NT2/D1 (cell line): ENCODE measurements around the gene ZNF710.

ENCODE experiments used
- DNase-seq: peaks from one replicate; pipeline ENCODE4 v3.0.0-alpha.2; 2011; ENCODE audit warnings: low read depth, low spot score
- H3K27me3 ChIP-seq: 2 replicates; pipeline ENCODE4 v1.6.0; 2011; ENCODE audit warnings: mild to moderate bottlenecking; ENCODE audit not compliant: insufficient read length, insufficient read depth
- H3K36me3 ChIP-seq: 2 replicates; pipeline ENCODE4 v1.6.1; 2011; ENCODE audit warnings: mild to moderate bottlenecking, low read length, mixed read lengths; ENCODE audit not compliant: insufficient read depth, insufficient read length
- H3K4me1 ChIP-seq: 2 replicates; pipeline ENCODE4 v1.5.1; 2011; ENCODE audit not compliant: insufficient read depth, insufficient read length
- H3K4me3 ChIP-seq: 2 replicates; pipeline ENCODE4 v1.5.1; 2011; ENCODE audit warnings: low read depth; ENCODE audit not compliant: insufficient read length
- H3K9ac ChIP-seq: 2 replicates; pipeline ENCODE4 v1.6.0; 2011; ENCODE audit warnings: low read depth; ENCODE audit not compliant: insufficient read length
- H3K9me3 ChIP-seq: 2 replicates; pipeline ENCODE4 v1.5.1; 2011; ENCODE audit warnings: mild to moderate bottlenecking, low read length; ENCODE audit not compliant: insufficient read depth
- SUZ12 ChIP-seq: IDR thresholded peaks from 2 replicates; pipeline ENCODE4 v1.6.1; 2011; ENCODE audit not compliant: insufficient read length, insufficient read depth; ENCODE audit errors: extremely low read depth
- YY1 ChIP-seq: IDR thresholded peaks from 2 replicates; pipeline ENCODE4 v1.6.1; 2011; ENCODE audit not compliant: insufficient read length, insufficient read depth
- ZNF274 ChIP-seq: IDR thresholded peaks from 2 replicates; pipeline ENCODE4 v1.6.1; 2011; ENCODE audit warnings: mild to moderate bottlenecking, low read depth, low read length

The ZNF710 gene

DNA sequence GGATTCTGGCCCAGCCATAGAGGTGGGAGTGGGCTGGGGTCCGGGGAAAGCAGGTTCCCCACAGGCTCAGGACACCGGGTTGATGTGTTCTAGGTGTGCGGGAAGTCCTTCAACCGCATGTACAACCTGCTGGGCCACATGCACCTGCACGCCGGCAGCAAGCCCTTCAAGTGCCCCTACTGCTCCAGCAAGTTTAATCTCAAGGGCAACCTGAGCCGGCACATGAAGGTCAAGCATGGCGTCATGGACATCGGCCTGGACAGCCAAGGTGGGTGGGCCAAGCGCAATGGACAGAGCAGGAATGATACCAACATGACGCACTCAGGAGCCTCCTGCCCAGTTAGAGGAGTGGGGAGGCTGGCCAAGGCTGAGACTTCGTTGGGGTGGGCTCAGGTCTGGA is 72.9 kb downstream of the ZNF710 start:
- H3K36me3 ChIP-seq, result peaks cover 44% of the 10 kb centered on the region
- peaks cover 5% of the 10 kb centered on the region for H3K4me1 ChIP-seq
- H3K9ac ChIP-seq, result no peak overlapping the region

DNA sequence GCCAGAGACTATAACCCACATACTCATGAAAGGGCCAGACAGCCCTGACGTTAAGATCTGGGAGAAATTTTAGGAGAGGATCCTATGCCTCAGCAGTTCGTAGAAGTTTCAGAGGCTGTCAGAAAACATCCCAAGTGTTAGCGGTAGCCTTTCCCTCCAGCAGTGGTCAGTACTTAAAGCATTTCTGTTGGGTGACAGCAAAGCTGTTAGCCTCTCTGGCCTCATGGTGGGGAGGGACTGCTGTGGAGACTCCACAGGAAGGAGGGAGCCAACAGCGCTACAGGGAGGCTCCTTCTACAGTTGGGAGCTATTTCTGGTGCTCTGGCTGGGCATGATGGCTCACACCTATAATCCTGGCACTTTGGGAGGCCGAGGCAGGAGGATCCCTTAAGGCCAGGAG is 73.8 kb downstream of the ZNF710 start:
- no peak for DNase-seq
- H3K36me3 ChIP-seq, result peaks cover 47% of the 10 kb centered on the region
- peaks cover 9% of the 10 kb centered on the region for H3K4me1 ChIP-seq
- TF ChIP-seq YY1 (no peak), ZNF274 (no peak), SUZ12 (no peak)
- H3K4me3 ChIP-seq, result no peak overlapping the region
- H3K9ac ChIP-seq, result peak overlapping the region; percentile 47
- H3K9me3 ChIP-seq, result no peaks in the 10 kb centered on the region
- H3K27me3 ChIP-seq, result no peaks in the 10 kb centered on the region

More for the DNA sequence above, 72.9 kb downstream of the ZNF710 start:
- no peak for DNase-seq
- Histone ChIP-seq H3K4me3 (no peak overlapping the region), H3K9me3 (no peaks in the 10 kb centered on the region), H3K27me3 (no peaks in the 10 kb centered on the region)
- TF ChIP-seq SUZ12 (no peak), YY1 (no peak), ZNF274 (no peak)

DNA sequence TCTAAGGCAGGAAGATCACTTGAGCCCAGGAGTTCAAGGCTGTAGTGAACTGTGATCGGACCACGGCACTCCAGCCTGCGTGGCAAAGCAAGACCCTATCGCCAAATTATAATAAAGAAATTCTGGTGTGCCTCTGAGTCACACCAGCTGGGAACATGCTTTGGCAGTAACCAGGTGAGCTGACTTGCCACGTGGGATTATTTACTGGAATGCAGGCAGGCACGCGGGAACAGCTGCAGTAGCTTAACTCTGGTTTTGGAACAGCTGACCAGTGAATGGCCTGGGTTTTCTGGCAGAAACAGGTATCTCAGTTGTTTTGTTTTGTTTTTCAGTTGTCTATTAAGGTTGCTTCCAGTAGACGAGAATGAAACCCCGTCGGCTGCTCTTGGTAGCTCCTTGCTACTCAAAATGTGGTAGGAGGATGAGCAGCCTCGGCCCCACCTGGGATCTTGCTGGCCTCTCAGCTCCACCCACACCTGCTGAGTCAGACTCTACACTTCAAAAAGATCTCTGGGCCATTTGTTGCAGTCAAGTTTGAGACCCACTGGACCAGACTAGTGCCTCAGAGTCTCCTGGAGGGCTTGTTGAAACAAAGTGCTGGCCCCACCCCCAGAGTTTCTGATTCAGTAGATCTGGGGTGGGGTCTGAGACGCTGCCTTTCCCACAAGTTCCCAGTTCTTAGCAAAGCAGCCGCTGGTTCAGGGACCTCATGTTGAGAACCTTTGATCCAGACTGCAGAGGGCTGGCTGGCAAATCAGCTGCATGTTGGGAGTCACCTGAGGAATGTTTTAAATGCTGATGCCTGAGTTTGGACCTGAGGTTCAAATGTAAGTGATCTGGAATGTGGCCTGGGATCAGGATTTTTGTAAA is 74.5 kb downstream of the ZNF710 start:
- H3K4me3 ChIP-seq, result no peak overlapping the region
- H3K36me3 ChIP-seq, result peaks cover 48% of the 10 kb centered on the region
- no peaks in the 10 kb centered on the region for H3K27me3 ChIP-seq
- H3K4me1 ChIP-seq, result peaks cover 14% of the 10 kb centered on the region
- H3K9me3 ChIP-seq, result no peaks in the 10 kb centered on the region
- peak; percentile 56 for DNase-seq
- TF ChIP-seq YY1 (no peak), SUZ12 (no peak), ZNF274 (no peak)
- no peak overlapping the region for H3K9ac ChIP-seq

DNA sequence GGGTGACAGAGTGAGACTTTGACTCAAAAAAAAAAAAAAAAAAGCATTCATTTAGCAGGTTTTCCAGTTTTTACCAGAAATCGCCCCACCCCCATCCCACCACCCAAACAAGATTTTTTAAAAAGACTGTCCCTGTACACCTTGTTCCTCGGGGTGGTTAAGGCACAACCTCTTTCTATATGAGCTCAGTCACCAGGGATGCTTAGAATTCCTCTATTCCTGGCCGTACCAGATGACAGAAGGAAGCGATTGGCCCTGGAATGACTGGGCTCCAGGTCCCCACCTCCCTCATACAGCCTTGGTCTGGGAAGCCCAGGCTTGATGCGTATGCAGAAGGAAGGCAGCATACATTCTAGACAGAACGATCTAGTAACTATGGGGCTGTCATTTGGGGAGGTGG is 75.6 kb downstream of the ZNF710 start:
- Histone ChIP-seq H3K36me3 (peaks cover 59% of the 10 kb centered on the region), H3K27me3 (no peaks in the 10 kb centered on the region), H3K9ac (no peak overlapping the region), H3K9me3 (no peaks in the 10 kb centered on the region), H3K4me3 (no peak overlapping the region), H3K4me1 (peaks cover 22% of the 10 kb centered on the region)
- TF ChIP-seq YY1 (no peak), ZNF274 (no peak)
- DNase-seq, result no peak

DNA sequence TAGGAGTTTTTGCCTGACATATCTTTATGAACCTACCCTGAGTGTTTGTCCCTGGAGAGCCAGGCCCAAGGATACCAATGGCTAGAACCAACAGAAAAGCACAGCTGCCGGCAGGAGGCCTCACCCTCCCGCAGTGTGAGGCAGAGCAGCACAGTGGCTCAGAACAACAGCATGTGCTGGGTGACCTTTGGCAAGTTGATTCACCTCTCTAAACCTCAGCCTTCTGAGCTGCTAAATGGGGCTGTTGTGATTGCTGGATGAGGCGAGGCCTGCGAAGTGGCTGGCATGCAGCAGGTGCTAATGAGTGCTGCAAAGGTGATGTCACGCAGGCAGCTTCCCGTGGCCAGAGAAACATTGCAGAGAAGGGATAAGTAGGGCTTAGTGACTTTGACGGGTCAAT is 77.8 kb downstream of the ZNF710 start:
- TF ChIP-seq ZNF274 (no peak), SUZ12 (no peak), YY1 (no peak)
- no peak overlapping the region for H3K4me3 ChIP-seq
- H3K9ac ChIP-seq, result no peak overlapping the region
- H3K36me3 ChIP-seq, result peaks cover 63% of the 10 kb centered on the region
- peaks cover 25% of the 10 kb centered on the region for H3K4me1 ChIP-seq
- DNase-seq, result no peak
- H3K9me3 ChIP-seq, result no peaks in the 10 kb centered on the region
- H3K27me3 ChIP-seq, result no peaks in the 10 kb centered on the region

DNA sequence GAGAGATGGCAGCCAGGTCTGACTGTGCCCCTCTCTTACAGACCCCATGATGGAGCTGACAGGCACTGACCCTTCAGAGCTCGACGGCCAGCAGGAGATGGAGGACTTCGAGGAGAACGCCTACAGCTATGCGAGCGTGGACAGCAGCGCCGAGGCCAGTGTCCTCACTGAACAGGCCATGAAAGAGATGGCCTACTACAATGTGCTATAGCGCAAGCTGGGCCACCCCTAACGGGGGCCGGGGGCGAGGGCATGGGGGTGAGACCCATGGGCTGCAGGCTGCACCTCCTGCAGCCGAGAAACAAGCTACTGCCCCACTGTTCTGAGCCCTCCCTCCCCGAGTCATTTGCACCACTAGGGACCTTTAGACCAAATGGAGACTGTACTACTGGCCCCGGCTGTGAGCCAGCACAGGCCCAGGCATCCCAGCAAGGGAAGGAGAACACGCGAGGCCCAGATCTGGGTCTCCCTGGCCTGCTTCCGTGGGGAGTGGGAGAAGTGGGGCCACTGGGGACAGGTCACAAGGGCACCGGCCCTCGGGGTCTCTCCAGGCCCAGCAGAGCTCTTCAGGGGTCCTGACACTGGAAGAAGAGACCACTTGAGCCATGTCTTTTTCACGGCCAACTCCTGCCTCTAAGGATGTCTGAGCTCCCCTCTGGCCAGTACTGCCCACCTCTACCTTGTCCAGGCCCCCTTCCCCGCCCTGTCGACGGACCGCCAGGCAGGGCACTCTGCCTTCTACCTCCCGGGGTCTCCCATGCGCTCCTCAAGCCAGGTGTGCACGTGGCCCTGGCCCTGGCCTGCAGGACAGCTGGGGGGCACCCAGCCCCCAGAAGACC is 78.7 kb downstream of the ZNF710 start:
- Histone ChIP-seq H3K36me3 (peaks cover 63% of the 10 kb centered on the region), H3K4me1 (peaks cover 27% of the 10 kb centered on the region), H3K27me3 (no peaks in the 10 kb centered on the region), H3K9me3 (no peaks in the 10 kb centered on the region), H3K4me3 (no peak overlapping the region), H3K9ac (no peak overlapping the region)
- TF ChIP-seq YY1 (no peak), ZNF274 (no peak), SUZ12 (no peak)
- no peak for DNase-seq

DNA sequence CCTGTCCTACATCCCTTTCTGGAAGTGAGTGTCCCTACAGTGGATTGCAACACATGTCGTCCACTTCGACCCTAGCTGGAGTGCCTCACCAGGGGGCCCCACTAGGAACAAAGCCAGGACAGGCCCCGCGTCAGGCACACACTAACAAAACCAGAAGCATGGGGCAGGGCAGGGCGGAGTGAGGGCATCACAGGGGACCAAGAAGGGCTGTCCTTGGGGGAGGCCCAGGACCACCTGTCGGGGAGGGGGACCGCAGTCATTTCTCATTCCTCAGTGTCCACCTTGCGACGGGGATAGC is 79.3 kb downstream of the ZNF710 start:
- Histone ChIP-seq H3K9me3 (no peaks in the 10 kb centered on the region), H3K36me3 (peaks cover 65% of the 10 kb centered on the region), H3K9ac (no peak overlapping the region), H3K27me3 (no peaks in the 10 kb centered on the region), H3K4me1 (peaks cover 25% of the 10 kb centered on the region), H3K4me3 (no peak overlapping the region)
- no peak for DNase-seq
- TF ChIP-seq YY1 (no peak), SUZ12 (no peak), ZNF274 (no peak)
